Measurements from ENCODE around the gene NUDT22.

NUDT22 gene

GRCh38 chr11:64185693-64186491 is 40.2 kb upstream of the NUDT22 start, which contains the start of gene STIP1:
STIP1 (plus strand) TSS chr11:64186171; CDS start chr11:64186262, 91 bp downstream.
- peak within 1 kb of the TSS; percentile 70 to 82 for H3K4me3 ChIP-seq (ENCODE audit: low read length in 2 of 2)
- peak within 1 kb of the TSS; percentile 93 to 96 for H3K27ac ChIP-seq (ENCODE audit: low read depth in 2 of 2, low read length in 2 of 2)
- peaks cover 16 to 24% of the 10 kb centered on the region in 2 donors for H3K4me1 ChIP-seq (ENCODE audit: control insufficient read depth in 2 of 2, insufficient read depth in 2 of 2, low read length in 2 of 2)
- H3K9me3 ChIP-seq (ENCODE audit: control insufficient read depth in 2 of 2, low read length in 2 of 2): no peaks in the 10 kb centered on the region
- no peaks in the 10 kb centered on the region for H3K36me3 ChIP-seq (ENCODE audit: control insufficient read depth in 2 of 2, insufficient read depth in 2 of 2, low read length in 2 of 2)
- H3K9ac ChIP-seq (ENCODE audit: low read depth in 1 of 2, low read length in 2 of 2): peak within 1 kb of the TSS; percentile 48 to 91
- no peaks in the 10 kb centered on the region for H3K27me3 ChIP-seq (ENCODE audit: control insufficient read depth in 2 of 2, insufficient read depth in 2 of 2, low read length in 2 of 2)

- Histone ChIP-seq H3K4me1 (ENCODE audit: control insufficient read depth in 2 of 2, insufficient read depth in 2 of 2, low read length in 2 of 2) (peaks cover 9 to 16% of the 10 kb centered on the region in 2 donors), H3K36me3 (ENCODE audit: control insufficient read depth in 2 of 2, insufficient read depth in 2 of 2, low read length in 2 of 2) (no peaks in the 10 kb centered on the region), H3K4me3 (ENCODE audit: low read length in 2 of 2) (peak overlapping the region in 1 of 2 donors; percentile 54), H3K9ac (ENCODE audit: low read depth in 1 of 2, low read length in 2 of 2) (no peak overlapping the region), H3K27me3 (ENCODE audit: control insufficient read depth in 2 of 2, insufficient read depth in 2 of 2, low read length in 2 of 2) (no peaks in the 10 kb centered on the region), H3K27ac (ENCODE audit: low read depth in 2 of 2, low read length in 2 of 2) (no peak overlapping the region), H3K9me3 (ENCODE audit: control insufficient read depth in 2 of 2, low read length in 2 of 2) (no peaks in the 10 kb centered on the region)
Observed at GRCh38 chr11:64186492-64187165, 39.4 kb upstream of the NUDT22 start.

GRCh38 chr11:64192434-64192833 is 33.6 kb upstream of the NUDT22 start:
- no peak overlapping the region for H3K27ac ChIP-seq (ENCODE audit: low read depth in 2 of 2, low read length in 2 of 2)
- peaks cover 48 to 49% of the 10 kb centered on the region in 2 donors for H3K36me3 ChIP-seq (ENCODE audit: control insufficient read depth in 2 of 2, insufficient read depth in 2 of 2, low read length in 2 of 2)
- H3K9me3 ChIP-seq (ENCODE audit: control insufficient read depth in 2 of 2, low read length in 2 of 2): no peaks in the 10 kb centered on the region

GRCh38 chr11:64196626-64197025 is 29.4 kb upstream of the NUDT22 start:
- Histone ChIP-seq H3K4me1 (ENCODE audit: control insufficient read depth in 2 of 2, insufficient read depth in 2 of 2, low read length in 2 of 2) (no peaks in the 10 kb centered on the region), H3K9ac (ENCODE audit: low read depth in 1 of 2, low read length in 2 of 2) (no peak overlapping the region), H3K27me3 (ENCODE audit: control insufficient read depth in 2 of 2, insufficient read depth in 2 of 2, low read length in 2 of 2) (no peaks in the 10 kb centered on the region), H3K4me3 (ENCODE audit: low read length in 2 of 2) (no peak overlapping the region), H3K27ac (ENCODE audit: low read depth in 2 of 2, low read length in 2 of 2) (no peak overlapping the region), H3K9me3 (ENCODE audit: control insufficient read depth in 2 of 2, low read length in 2 of 2) (no peaks in the 10 kb centered on the region), H3K36me3 (ENCODE audit: control insufficient read depth in 2 of 2, insufficient read depth in 2 of 2, low read length in 2 of 2) (peaks cover 72 to 73% of the 10 kb centered on the region in 2 donors)

More at GRCh38 chr11:64192434-64192833, 33.6 kb upstream of the NUDT22 start:
- no peak overlapping the region for H3K9ac ChIP-seq (ENCODE audit: low read depth in 1 of 2, low read length in 2 of 2)
- no peak overlapping the region for H3K4me3 ChIP-seq (ENCODE audit: low read length in 2 of 2)
- H3K4me1 ChIP-seq (ENCODE audit: control insufficient read depth in 2 of 2, insufficient read depth in 2 of 2, low read length in 2 of 2): peaks cover 0 to 2% of the 10 kb centered on the region in 2 donors
- H3K27me3 ChIP-seq (ENCODE audit: control insufficient read depth in 2 of 2, insufficient read depth in 2 of 2, low read length in 2 of 2): no peaks in the 10 kb centered on the region

- Histone ChIP-seq H3K36me3 (ENCODE audit: control insufficient read depth in 2 of 2, insufficient read depth in 2 of 2, low read length in 2 of 2) (peaks cover 76 to 79% of the 10 kb centered on the region in 2 donors), H3K9me3 (ENCODE audit: control insufficient read depth in 2 of 2, low read length in 2 of 2) (no peaks in the 10 kb centered on the region), H3K9ac (ENCODE audit: low read depth in 1 of 2, low read length in 2 of 2) (no peak overlapping the region), H3K4me3 (ENCODE audit: low read length in 2 of 2) (no peak overlapping the region), H3K4me1 (ENCODE audit: control insufficient read depth in 2 of 2, insufficient read depth in 2 of 2, low read length in 2 of 2) (no peaks in the 10 kb centered on the region), H3K27ac (ENCODE audit: low read depth in 2 of 2, low read length in 2 of 2) (no peak overlapping the region), H3K27me3 (ENCODE audit: control insufficient read depth in 2 of 2, insufficient read depth in 2 of 2, low read length in 2 of 2) (no peaks in the 10 kb centered on the region)
Observed at GRCh38 chr11:64198511-64198910, 27.6 kb upstream of the NUDT22 start.

- no peak overlapping the region for H3K27ac ChIP-seq (ENCODE audit: low read depth in 2 of 2, low read length in 2 of 2)
- H3K9me3 ChIP-seq (ENCODE audit: control insufficient read depth in 2 of 2, low read length in 2 of 2): no peaks in the 10 kb centered on the region
- H3K36me3 ChIP-seq (ENCODE audit: control insufficient read depth in 2 of 2, insufficient read depth in 2 of 2, low read length in 2 of 2): peaks cover 54 to 60% of the 10 kb centered on the region in 2 donors
Observed at GRCh38 chr11:64201543-64201942, 24.5 kb upstream of the NUDT22 start.

GRCh38 chr11:64202992-64203391 is 23.1 kb upstream of the NUDT22 start:
- peaks cover 22 to 24% of the 10 kb centered on the region in 2 donors for H3K4me1 ChIP-seq (ENCODE audit: control insufficient read depth in 2 of 2, insufficient read depth in 2 of 2, low read length in 2 of 2)
- peaks cover 40 to 45% of the 10 kb centered on the region in 2 donors for H3K36me3 ChIP-seq (ENCODE audit: control insufficient read depth in 2 of 2, insufficient read depth in 2 of 2, low read length in 2 of 2)
- no peaks in the 10 kb centered on the region for H3K9me3 ChIP-seq (ENCODE audit: control insufficient read depth in 2 of 2, low read length in 2 of 2)
- no peak overlapping the region for H3K27ac ChIP-seq (ENCODE audit: low read depth in 2 of 2, low read length in 2 of 2)
- H3K4me3 ChIP-seq (ENCODE audit: low read length in 2 of 2): no peak overlapping the region
- H3K9ac ChIP-seq (ENCODE audit: low read depth in 1 of 2, low read length in 2 of 2): no peak overlapping the region
- no peaks in the 10 kb centered on the region for H3K27me3 ChIP-seq (ENCODE audit: control insufficient read depth in 2 of 2, insufficient read depth in 2 of 2, low read length in 2 of 2)

More at GRCh38 chr11:64201543-64201942, 24.5 kb upstream of the NUDT22 start:
- Histone ChIP-seq H3K9ac (ENCODE audit: low read depth in 1 of 2, low read length in 2 of 2) (no peak overlapping the region), H3K4me1 (ENCODE audit: control insufficient read depth in 2 of 2, insufficient read depth in 2 of 2, low read length in 2 of 2) (peaks cover 16% of the 10 kb centered on the region in 2 donors), H3K4me3 (ENCODE audit: low read length in 2 of 2) (no peak overlapping the region), H3K27me3 (ENCODE audit: control insufficient read depth in 2 of 2, insufficient read depth in 2 of 2, low read length in 2 of 2) (no peaks in the 10 kb centered on the region)

GRCh38 chr11:64203421-64204079 is 22.5 kb upstream of the NUDT22 start:
- no peak overlapping the region for H3K9ac ChIP-seq (ENCODE audit: low read depth in 1 of 2, low read length in 2 of 2)
- H3K4me3 ChIP-seq (ENCODE audit: low read length in 2 of 2): no peak overlapping the region
- no peaks in the 10 kb centered on the region for H3K9me3 ChIP-seq (ENCODE audit: control insufficient read depth in 2 of 2, low read length in 2 of 2)
- no peaks in the 10 kb centered on the region for H3K27me3 ChIP-seq (ENCODE audit: control insufficient read depth in 2 of 2, insufficient read depth in 2 of 2, low read length in 2 of 2)
- peaks cover 35 to 44% of the 10 kb centered on the region in 2 donors for H3K36me3 ChIP-seq (ENCODE audit: control insufficient read depth in 2 of 2, insufficient read depth in 2 of 2, low read length in 2 of 2)
- peaks cover 24 to 25% of the 10 kb centered on the region in 2 donors for H3K4me1 ChIP-seq (ENCODE audit: control insufficient read depth in 2 of 2, insufficient read depth in 2 of 2, low read length in 2 of 2)
- no peak overlapping the region for H3K27ac ChIP-seq (ENCODE audit: low read depth in 2 of 2, low read length in 2 of 2)

- Histone ChIP-seq H3K36me3 (ENCODE audit: control insufficient read depth in 2 of 2, insufficient read depth in 2 of 2, low read length in 2 of 2) (peaks cover 34 to 44% of the 10 kb centered on the region in 2 donors), H3K4me1 (ENCODE audit: control insufficient read depth in 2 of 2, insufficient read depth in 2 of 2, low read length in 2 of 2) (peaks cover 24 to 26% of the 10 kb centered on the region in 2 donors), H3K9ac (ENCODE audit: low read depth in 1 of 2, low read length in 2 of 2) (no peak overlapping the region), H3K27ac (ENCODE audit: low read depth in 2 of 2, low read length in 2 of 2) (no peak overlapping the region), H3K9me3 (ENCODE audit: control insufficient read depth in 2 of 2, low read length in 2 of 2) (no peaks in the 10 kb centered on the region), H3K27me3 (ENCODE audit: control insufficient read depth in 2 of 2, insufficient read depth in 2 of 2, low read length in 2 of 2) (no peaks in the 10 kb centered on the region), H3K4me3 (ENCODE audit: low read length in 2 of 2) (no peak overlapping the region)
Observed at GRCh38 chr11:64204080-64204440, 22.0 kb upstream of the NUDT22 start.

All from mucosa of rectum (tissue), 2 donors.